Measurements from ENCODE around the gene ST13.
A peak's percentile ranks its signal among the peaks of the same experiment; 100 is the strongest.

Gene ST13

GRCh38 chr22:40904101-40904500 lies 47.7 kb upstream of the ST13 start:
- TF ChIP-seq OVOL3 (tag by site-specific recombination; IDR thresholded peaks at IDR 0.05) (no peak), ZNF354C (tag by site-specific recombination; IDR thresholded peaks at IDR 0.05; ENCODE audit: borderline replicate concordance, low read depth) (no peak), ZNF544 (tag by site-specific recombination; IDR thresholded peaks at IDR 0.05) (no peak), ZNF157 (tag by site-specific recombination; IDR thresholded peaks at IDR 0.05) (no peak), ZNF670 (tag by site-specific recombination; IDR thresholded peaks at IDR 0.05; ENCODE audit: low read depth) (no peak), EGR2 (tag by site-specific recombination; IDR thresholded peaks at IDR 0.05; ENCODE audit: low read depth) (no peak), BCL6B (tag by site-specific recombination; IDR thresholded peaks at IDR 0.05) (no peak), KLF17 (tag by site-specific recombination; IDR thresholded peaks at IDR 0.05) (no peak), ZNF548 (tag by site-specific recombination; IDR thresholded peaks at IDR 0.05) (no peak), ZNF664 (tag by site-specific recombination; IDR thresholded peaks at IDR 0.05) (no peak), ZNF398 (tag by site-specific recombination; IDR thresholded peaks at IDR 0.05) (no peak), KLF7 (tag by site-specific recombination; IDR thresholded peaks at IDR 0.05; ENCODE audit: borderline replicate concordance) (no peak), ZNF169 (tag by site-specific recombination; IDR thresholded peaks at IDR 0.05) (no peak), SP2 (tag by site-specific recombination; IDR thresholded peaks at IDR 0.05) (no peak), ZNF701 (tag by site-specific recombination; IDR thresholded peaks at IDR 0.05) (no peak), ZNF324 (tag by site-specific recombination; IDR thresholded peaks at IDR 0.05) (no peak), FEZF1 (tag by site-specific recombination; IDR thresholded peaks at IDR 0.05) (no peak), GLIS2 (tag by site-specific recombination; IDR thresholded peaks at IDR 0.05) (no peak)
- H3K27ac ChIP-seq (ENCODE audit: extremely low read depth, low read depth, low read length): no peak overlapping the region
- H3K9me3 ChIP-seq (ENCODE audit: control insufficient read depth, insufficient read depth, low read depth, low read length): no peaks in the 10 kb centered on the region
- H3K36me3 ChIP-seq (ENCODE audit: control insufficient read depth in 2 of 2, insufficient read depth in 1 of 2, low read length in 2 of 2): peaks cover 4 to 23% of the 10 kb centered on the region in 2 experiments; a peak in 2 of 3 replicates
- H3K4me1 ChIP-seq (ENCODE audit: control insufficient read depth, insufficient read depth, low read length): no peaks in the 10 kb centered on the region
- H3K4me3 ChIP-seq (ENCODE audit: low read depth, low read length): no peak overlapping the region
- CTCF ChIA-PET: no interaction called here
- POLR2A ChIA-PET: no interaction called here

GRCh38 chr22:40898850-40899357 lies 42.5 kb upstream of the ST13 start:
- Histone ChIP-seq H3K4me3 (ENCODE audit: low read depth, low read length) (no peak overlapping the region), H3K4me1 (ENCODE audit: control insufficient read depth, insufficient read depth, low read length) (no peaks in the 10 kb centered on the region), H3K36me3 (ENCODE audit: control insufficient read depth in 2 of 2, insufficient read depth in 1 of 2, low read length in 2 of 2) (peaks cover 4 to 17% of the 10 kb centered on the region in 2 experiments; a peak in 2 of 3 replicates), H3K27ac (ENCODE audit: extremely low read depth, low read depth, low read length) (no peak overlapping the region), H3K9me3 (ENCODE audit: control insufficient read depth, insufficient read depth, low read depth, low read length) (no peaks in the 10 kb centered on the region)
- ChIA-PET CTCF (interaction anchor here (0.5 to 4.4 kb wide), 50 partner anchors 9 to 862 kb away, joined by 3 to 25 read pairs (median 4); partner anchors contain the start of genes ST13 and XPNPEP3), POLR2A (interaction anchor here (0.8 to 1.4 kb wide), 2 partner anchors 31 to 247 kb away, joined by 3 to 8 read pairs; no protein-coding TSS in a partner anchor)
- TF ChIP-seq MYNN (tag by site-specific recombination; IDR thresholded peaks at IDR 0.05; ENCODE audit: borderline replicate concordance) (no peak), GLI2 (tag by site-specific recombination; IDR thresholded peaks at IDR 0.05; ENCODE audit: borderline replicate concordance, low read depth) (0 out of 2 replicates have a peak, but pooled peaks have one; percentile 3), CTCF (tag by site-specific recombination; IDR thresholded peaks at IDR 0.05) (0 out of 2 replicates have a peak, but pooled peaks have one; percentile 37), ZNF514 (tag by site-specific recombination; IDR thresholded peaks at IDR 0.05) (no peak), KLF16 (tag by site-specific recombination; IDR thresholded peaks at IDR 0.05) (no peak), ZNF394 (tag by site-specific recombination; IDR thresholded peaks at IDR 0.05; ENCODE audit: borderline replicate concordance) (0 out of 2 replicates have a peak, but pooled peaks have one; percentile 24), ZXDB (tag by site-specific recombination; IDR thresholded peaks at IDR 0.05) (0 out of 2 replicates have a peak, but pooled peaks have one; percentile 48), TRIM28 (IDR thresholded peaks at IDR 0.05; ENCODE audit: borderline replicate concordance, low read length) (no peak), ZNF654 (tag by site-specific recombination; IDR thresholded peaks at IDR 0.05; ENCODE audit: low read depth) (peak; percentile 97), ZNF660 (tag by site-specific recombination; IDR thresholded peaks at IDR 0.05) (0 out of 2 replicates have a peak, but pooled peaks have one; percentile 62), KLF10 (tag by site-specific recombination; IDR thresholded peaks at IDR 0.05) (no peak), PRDM1 (tag by site-specific recombination; IDR thresholded peaks at IDR 0.05) (no peak)

Data from HEK293 (cell line).